Activated gamma-delta T cell treated with Interleukin-2 at 50 U/mL for 16 hours (primary cell): Measurements from ENCODE around the gene CNTLN.
"Not testable (repeated sequence)": the region's sequence is repeated elsewhere in the genome, so short reads cannot be mapped to it uniquely, and the experiment has no call there.

Source experiments
- DNase-seq: peaks from one replicate; pipeline ENCODE4 v3.0.0-alpha.2; 2020

CNTLN gene

GRCh38 chr9:17322882-17323864 is 188.3 kb downstream of the CNTLN start:
- no peak for DNase-seq

- no peak for DNase-seq
These were observed 193.5 kb downstream of the CNTLN start for GRCh38 chr9:17328331-17328730.

- no peak for DNase-seq
These were observed 195.3 kb downstream of the CNTLN start for GRCh38 chr9:17330097-17330496.

- no peak for DNase-seq
These were observed 197.3 kb downstream of the CNTLN start for GRCh38 chr9:17332115-17332514.

- no peak for DNase-seq
These were observed 204.3 kb downstream of the CNTLN start for GRCh38 chr9:17339156-17339555.

- no peak for DNase-seq
These were observed 207.9 kb downstream of the CNTLN start for GRCh38 chr9:17342696-17343095.

- no peak for DNase-seq
These were observed 215.0 kb downstream of the CNTLN start for GRCh38 chr9:17349831-17350230.

GRCh38 chr9:17354006-17354405 is 219.2 kb downstream of the CNTLN start:
- DNase-seq: not testable (repeated sequence)

GRCh38 chr9:17361378-17361777 is 226.5 kb downstream of the CNTLN start:
- no peak for DNase-seq

GRCh38 chr9:17367035-17367434 is 232.2 kb downstream of the CNTLN start:
- no peak for DNase-seq

GRCh38 chr9:17380126-17380861 is 245.5 kb downstream of the CNTLN start:
- DNase-seq: no peak

- DNase-seq: no peak
These were observed 252.7 kb downstream of the CNTLN start for GRCh38 chr9:17387565-17387964.

- no peak for DNase-seq
These were observed 254.2 kb downstream of the CNTLN start for GRCh38 chr9:17389026-17389425.

GRCh38 chr9:17394881-17395510 is 260.2 kb downstream of the CNTLN start:
- DNase-seq: no peak

GRCh38 chr9:17397166-17397728 is 262.4 kb downstream of the CNTLN start:
- DNase-seq: not testable (repeated sequence)

GRCh38 chr9:17398350-17398749 is 263.5 kb downstream of the CNTLN start:
- DNase-seq: no peak

GRCh38 chr9:17401858-17402257 is 267.0 kb downstream of the CNTLN start:
- no peak for DNase-seq

GRCh38 chr9:17402309-17402708 is 267.5 kb downstream of the CNTLN start:
- DNase-seq: no peak

GRCh38 chr9:17403539-17403938 is 268.7 kb downstream of the CNTLN start:
- DNase-seq: no peak

GRCh38 chr9:17414986-17415385 is 280.1 kb downstream of the CNTLN start:
- no peak for DNase-seq

- DNase-seq: no peak
These were observed 288.3 kb downstream of the CNTLN start for GRCh38 chr9:17422994-17423680.

- no peak for DNase-seq
These were observed 288.8 kb downstream of the CNTLN start for GRCh38 chr9:17423681-17424011.

- no peak for DNase-seq
These were observed 290.5 kb downstream of the CNTLN start for GRCh38 chr9:17425384-17425783.
